Endothelial cell of umbilical vein (primary cell): ENCODE data around the gene EID3. TPM values are rescaled to one million over a fixed set of nuclear protein-coding genes. Genes with fewer than 3 reads are reported as not detected.
A peak's percentile ranks its signal among the peaks of the same experiment; 100 is the strongest.

Source experiments
- BruUV-seq: library from RNA; stranded (reverse); fragments of 400-500 nt; replicated peaks from 2 replicates; lab custom pipeline; 2021; lab: Mats Ljungman, UMichigan
- CTCF ChIA-PET: fragments of 300-600, 350-600 bp; sonication (Branson Sonifier 250); formaldehyde crosslinking; loops from one replicate; lab custom pipeline; 2021; ENCODE audit warnings: antibody characterized with exemption, inconsistent platforms; lab: Charles Lee
- POLR2A ChIA-PET: fragments of 300-600, 350-600 bp; sonication (Branson Sonifier 250); formaldehyde crosslinking; loops from one replicate; lab custom pipeline; 2021; ENCODE audit warnings: antibody characterized with exemption, inconsistent platforms; lab: Charles Lee
- DNase-seq: peaks from one replicate; pipeline ENCODE4 v3.0.0-alpha.2; 2011; ENCODE audit warnings: low read depth, low spot score
- FAIRE-seq: peaks from 2 replicates; lab custom pipeline; 2011; peaks lifted over from hg19 to GRCh38; lab: Jason Lieb, UNC
- H2AFZ ChIP-seq: 2 replicates; pipeline ENCODE4 v1.6.0; 2012; ENCODE audit warnings: low read depth, low read length, control low read depth, inconsistent platforms
- H3K27ac ChIP-seq: 2 replicates; pipeline ENCODE4 v1.5.1; 2011; ENCODE audit warnings: low read depth, mild to moderate bottlenecking, control low read depth, low read length, moderate library complexity; ENCODE audit not compliant: insufficient read depth
- H3K27me3 ChIP-seq, 2 experiments: 2 replicates each; pipeline versions ENCODE4 v1.6.0 to v1.6.1; 2011; ENCODE audit warnings: low read length in 2 of 2, mixed read lengths in 1 of 2; ENCODE audit not compliant: control insufficient read depth in 2 of 2, insufficient read depth in 2 of 2
- H3K36me3 ChIP-seq, 2 experiments: 2 replicates in 1 of 2; 3 replicates in 1 of 2; pipeline ENCODE4 v1.5.1; 2011; ENCODE audit warnings: low read length in 2 of 2, mild to moderate bottlenecking in 1 of 2, moderate library complexity in 1 of 2; ENCODE audit not compliant: control insufficient read depth in 2 of 2, insufficient read depth in 2 of 2; ENCODE audit errors: extremely low read depth in 1 of 2
- H3K4me1 ChIP-seq: 3 replicates; pipeline ENCODE4 v1.5.1; 2011; ENCODE audit warnings: mild to moderate bottlenecking, low read length; ENCODE audit not compliant: control insufficient read depth, insufficient read depth; ENCODE audit errors: extremely low read depth
- H3K4me2 ChIP-seq: 2 replicates; pipeline ENCODE4 v1.6.1; 2011; ENCODE audit warnings: low read length, control low read depth, mixed read lengths; ENCODE audit not compliant: insufficient read depth
- H3K4me3 ChIP-seq, 3 experiments: fragments of 200-600 bp in 1 of 3; sonication (generic), shearing (Covaris generic) in 1 of 3; replicated peaks in 1 of 3; 2 replicates each; pipeline ENCODE4 v1.5.1; 2011 to 2016; ENCODE audit warnings: control low read depth in 3 of 3, low read length in 3 of 3, mild to moderate bottlenecking in 2 of 3, inconsistent platforms in 1 of 3, low read depth in 1 of 3, moderate library complexity in 1 of 3; ENCODE audit not compliant: insufficient read depth in 1 of 3
- H3K79me2 ChIP-seq: 2 replicates; pipeline ENCODE4 v1.6.0; 2012; ENCODE audit warnings: low read length, inconsistent platforms; ENCODE audit not compliant: control insufficient read depth, insufficient read depth
- H3K9ac ChIP-seq: replicated peaks from 2 replicates; pipeline ENCODE3; 2011; ENCODE audit warnings: low read length, control low read depth; ENCODE audit not compliant: insufficient read depth; ENCODE audit errors: extremely low read depth
- H3K9me1 ChIP-seq: replicated peaks from 3 replicates; pipeline ENCODE4 v1.6.0; 2011; ENCODE audit warnings: mild to moderate bottlenecking, low read length; ENCODE audit not compliant: control insufficient read depth, insufficient read depth; ENCODE audit errors: extremely low read depth
- H3K9me3 ChIP-seq: replicated peaks from 2 replicates; pipeline ENCODE4 v1.5.1; 2012; ENCODE audit warnings: low read length, inconsistent platforms; ENCODE audit not compliant: control insufficient read depth, insufficient read depth
- H4K20me1 ChIP-seq: replicated peaks from 2 replicates; pipeline ENCODE3; 2011; ENCODE audit warnings: mild to moderate bottlenecking, low read length; ENCODE audit not compliant: control insufficient read depth, insufficient read depth; ENCODE audit errors: extremely low read depth
- EZH2 ChIP-seq: IDR thresholded peaks from 2 replicates; pipeline ENCODE4 v1.6.1; 2012; ENCODE audit warnings: borderline replicate concordance, low read depth, mild to moderate bottlenecking, moderate library complexity, low read length, inconsistent platforms; ENCODE audit not compliant: severe bottlenecking
- MYC ChIP-seq: IDR thresholded peaks from one replicate; pipeline ENCODE4 v1.6.1; 2011; ENCODE audit warnings: mild to moderate bottlenecking, low read depth, low read length
- POLR2A ChIP-seq: IDR thresholded peaks from 2 replicates; pipeline ENCODE4 v1.6.1; 2012; ENCODE audit warnings: low read depth, mild to moderate bottlenecking, control low read depth, low read length
- POLR2AphosphoS5 ChIP-seq: IDR thresholded peaks from 2 replicates; pipeline ENCODE4 v1.6.1; 2012; ENCODE audit warnings: low read depth, mild to moderate bottlenecking, control low read depth, low read length, moderate library complexity; ENCODE audit not compliant: insufficient read depth
- dilution Hi-C: fragments of 300-500 bp; cut with MboI; formaldehyde crosslinking; loops from one replicate; pipeline ENCODE4 v1.15.0; 2019; ENCODE audit warnings: low sequenced_read_pairs; ENCODE audit not compliant: extremely low pct_ligation_motif_present
- intact Hi-C: fragments of 100-400 bp; cut with micrococcal nuclease; formaldehyde crosslinking; loops from one replicate; pipeline ENCODE4 v1.10.0; 2022
- polyA plus RNA-seq, 4 experiments: library from polyadenylated mRNA; depleted of rRNA in 3 of 4; stranded (reverse) in 3 of 4; unstranded in 1 of 4; fragments of >200 nt; gene quantifications; 2 replicates each; pipeline versions ENCODE4 v1.2.1 to v1.2.3, GENCODE V29; 2011 to 2012; ENCODE audit warnings: missing spikeins in 1 of 4
- total RNA-seq: library from RNA; stranded (reverse); gene quantifications from 2 replicates; pipeline ENCODE4 v1.2.3, GENCODE V29; 2021
- TF ChIP-seq, protein P1 (sequence below): IDR thresholded peaks from 2 replicates; pipeline ENCODE4 v1.6.1; 2011; ENCODE audit not compliant: insufficient read depth, insufficient read length

EID3 gene
- total and polyA plus RNA-seq, 2 donors (not counting 3 experiments of a cell fraction or from before 2014, with no cell fraction given) = 1.5 to 14.5 TPM

DNA sequence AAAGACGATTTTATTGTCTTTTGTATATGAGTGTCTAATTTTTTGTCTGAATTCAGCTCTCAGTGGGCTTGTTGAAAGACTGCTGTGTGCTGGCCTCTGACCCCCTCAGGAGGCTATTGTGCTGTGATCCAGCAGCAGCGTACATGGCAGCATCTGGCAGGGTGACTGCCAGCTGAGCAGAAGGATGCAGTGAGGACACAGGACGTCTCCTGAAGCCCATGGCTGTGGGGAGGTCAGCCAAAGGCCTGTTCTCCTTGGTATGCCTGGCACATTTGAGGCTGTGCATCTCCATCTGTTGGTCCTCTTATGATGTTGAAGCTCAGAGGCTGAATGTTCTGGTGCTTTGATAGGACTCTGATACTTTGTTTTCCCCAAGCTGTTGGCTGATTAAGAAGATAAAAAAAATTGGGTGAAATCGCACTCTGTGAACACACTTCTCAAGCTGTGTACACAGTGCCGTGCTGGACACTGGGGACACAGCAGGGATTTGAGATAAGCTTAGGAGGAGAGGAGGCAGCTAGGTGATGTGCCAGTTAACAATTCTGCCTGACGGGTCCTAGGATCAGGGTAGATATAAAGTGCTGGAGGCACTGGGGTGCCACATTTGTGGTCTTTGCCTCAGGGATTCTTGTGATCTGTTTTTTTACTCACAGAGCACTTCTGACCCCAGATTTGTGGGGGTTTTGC is 37.5 kb downstream of the EID3 start:
- BruUV-seq = no TSS peak
- no peaks in the 10 kb centered on the region for H3K4me1 ChIP-seq
- H2AFZ ChIP-seq = no peak overlapping the region
- H3K9ac ChIP-seq = no peak overlapping the region
- dilution Hi-C loops = no loop called here
- H3K4me2 ChIP-seq = no peak overlapping the region
- no peak for DNase-seq
- peaks cover 44% of the 10 kb centered on the region in 2 experiments for H3K36me3 ChIP-seq
- peaks cover 2% of the 10 kb centered on the region for H4K20me1 ChIP-seq
- H3K9me3 ChIP-seq = no peaks in the 10 kb centered on the region
- POLR2A ChIA-PET = interaction anchor here (1.1 kb wide), 1 partner anchor 53 kb away, joined by 3 read pairs; no protein-coding TSS in a partner anchor
- H3K4me3 ChIP-seq = no peak overlapping the region
- H3K79me2 ChIP-seq = peaks cover 72% of the 10 kb centered on the region
- CTCF ChIA-PET = interaction anchor here (1.1 to 1.4 kb wide), 2 partner anchors 18 to 41 kb away, joined by 3 to 5 read pairs; no protein-coding TSS in a partner anchor
- H3K27me3 ChIP-seq = no peaks in the 10 kb centered on the region
- intact Hi-C loops = no loop called here
- no peak for FAIRE-seq
- TF ChIP-seq POLR2A (no peak), MYC (no peak), POLR2AphosphoS5 (peak; percentile 27), EZH2 (no peak)
- TF ChIP-seq, protein P1, sequence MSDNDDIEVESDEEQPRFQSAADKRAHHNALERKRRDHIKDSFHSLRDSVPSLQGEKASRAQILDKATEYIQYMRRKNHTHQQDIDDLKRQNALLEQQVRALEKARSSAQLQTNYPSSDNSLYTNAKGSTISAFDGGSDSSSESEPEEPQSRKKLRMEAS = no peak
- H3K9me1 ChIP-seq = no peaks in the 10 kb centered on the region
- no peak overlapping the region for H3K27ac ChIP-seq

DNA sequence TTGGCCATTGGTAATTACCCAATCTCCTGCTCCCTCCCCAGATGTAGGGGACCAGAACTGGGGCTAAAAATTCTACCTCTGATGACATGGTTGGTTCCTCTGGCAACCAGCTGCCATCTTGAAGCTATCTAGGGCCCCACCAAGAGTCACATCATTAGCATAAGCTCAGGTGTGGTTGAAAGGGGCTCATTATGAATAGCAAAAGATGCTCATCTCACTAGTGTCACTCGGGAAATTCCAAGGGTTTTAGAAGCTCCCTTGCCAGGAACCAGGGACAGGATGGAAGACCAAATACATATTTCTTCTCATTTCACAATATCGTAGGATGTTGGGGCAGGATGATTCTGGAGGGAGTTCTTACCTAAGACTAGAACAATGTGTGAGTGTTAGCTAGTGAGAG is 38.6 kb downstream of the EID3 start:
- Histone ChIP-seq H3K9me1 (no peaks in the 10 kb centered on the region), H3K4me1 (no peaks in the 10 kb centered on the region), H3K36me3 (peaks cover 43 to 46% of the 10 kb centered on the region in 2 experiments), H4K20me1 (peaks cover 2% of the 10 kb centered on the region), H3K27ac (no peak overlapping the region), H3K9me3 (no peaks in the 10 kb centered on the region), H3K4me3 (no peak overlapping the region), H3K4me2 (no peak overlapping the region), H3K9ac (no peak overlapping the region), H2AFZ (no peak overlapping the region), H3K79me2 (peaks cover 65% of the 10 kb centered on the region), H3K27me3 (no peaks in the 10 kb centered on the region)
- no peak for DNase-seq
- ChIA-PET CTCF (interaction anchor here (0.6 to 1.1 kb wide), 3 partner anchors 40 to 698 kb away, joined by 3 to 4 read pairs (median 3); no protein-coding TSS in a partner anchor), POLR2A (no interaction called here)
- intact Hi-C loops (no loop called here), dilution Hi-C loops (no loop called here)
- no TSS peak for BruUV-seq
- FAIRE-seq = no peak
- TF ChIP-seq MYC (no peak), POLR2AphosphoS5 (peak; percentile 13)
